SK-N-SH (cell line): Measurements from ENCODE around the gene NEUROD6. TPM values are rescaled to one million over a fixed set of nuclear protein-coding genes. Genes with fewer than 3 reads are reported as not detected.

Experiments
- CTCF ChIA-PET: fragments of 300-600, 350-600 bp; formaldehyde crosslinking; extraction: SDS; loops from one replicate; lab custom pipeline; 2021; lab: Yijun Ruan, JAX
- POLR2A ChIA-PET: fragments of 350-600 bp; sonication (Branson Sonifier 250); formaldehyde crosslinking; extraction: SDS; loops from one replicate; lab custom pipeline; 2020; ENCODE audit warnings: antibody characterized with exemption, inconsistent platforms; lab: Yijun Ruan, JAX
- DNase-seq: peaks from one replicate; pipeline ENCODE4 v3.0.0; 2012
- H2AFZ ChIP-seq: fragments of 200-600 bp; sonication (generic); 2 replicates; pipeline ENCODE4 v1.8.1; 2016; ENCODE audit warnings: antibody characterized with exemption, mild to moderate bottlenecking, low read depth
- H3F3A ChIP-seq: fragments of 200-600 bp; sonication (generic); replicated peaks from 2 replicates; pipeline ENCODE3; 2016; ENCODE audit warnings: antibody characterized with exemption, mild to moderate bottlenecking; ENCODE audit not compliant: insufficient read depth
- H3K27ac ChIP-seq, 2 experiments: fragments of 200-500 bp in 1 of 2; fragments of 200-600 bp in 1 of 2; sonication (Bioruptor generic) in 1 of 2; sonication (generic), shearing (Covaris generic) in 1 of 2; 2 replicates each; pipeline versions ENCODE4 v1.5.1 to v1.6.1; 2014 to 2016; ENCODE audit warnings: low read depth in 2 of 2, inconsistent platforms in 1 of 2, low read length in 1 of 2, mild to moderate bottlenecking in 1 of 2, mixed read lengths in 1 of 2
- H3K27me3 ChIP-seq: fragments of 200-600 bp; sonication (generic), shearing (Covaris generic); 2 replicates; pipeline ENCODE4 v1.6.1; 2016; ENCODE audit warnings: mixed run types; ENCODE audit not compliant: insufficient read depth
- H3K36me3 ChIP-seq, 2 experiments: fragments of 200-500 bp in 1 of 2; fragments of 200-600 bp in 1 of 2; sonication (Bioruptor generic) in 1 of 2; sonication (generic) in 1 of 2; replicated peaks in 1 of 2; 2 replicates each; pipeline versions ENCODE3 to v1.5.1; 2014 to 2016; ENCODE audit warnings: low read length in 1 of 2, mild to moderate bottlenecking in 1 of 2; ENCODE audit not compliant: insufficient read depth in 2 of 2, control insufficient read depth in 1 of 2
- H3K4me1 ChIP-seq, 2 experiments: fragments of 200-500 bp in 1 of 2; fragments of 200-600 bp in 1 of 2; sonication (Bioruptor generic) in 1 of 2; sonication (generic), shearing (Covaris generic) in 1 of 2; 2 replicates each; pipeline versions ENCODE4 v1.5.1 to v1.6.1; 2014 to 2016; ENCODE audit warnings: low read depth in 1 of 2, low read length in 1 of 2, mixed run types in 1 of 2; ENCODE audit not compliant: insufficient read depth in 2 of 2, control insufficient read depth in 1 of 2
- H3K4me2 ChIP-seq: fragments of 200-600 bp; sonication (generic), shearing (Covaris generic); 2 replicates; pipeline ENCODE4 v1.6.1; 2017; ENCODE audit warnings: mixed run types
- H3K4me3 ChIP-seq, 2 experiments: fragments of 200-500 bp in 1 of 2; fragments of 200-600 bp in 1 of 2; sonication (Bioruptor generic) in 1 of 2; sonication (generic), shearing (Covaris generic) in 1 of 2; 2 replicates each; pipeline versions ENCODE4 v1.5.1 to v1.8.1; 2014 to 2016; ENCODE audit warnings: low read depth in 2 of 2, inconsistent platforms in 1 of 2, low read length in 1 of 2, mild to moderate bottlenecking in 1 of 2, mixed read lengths in 1 of 2, moderate library complexity in 1 of 2
- H3K79me2 ChIP-seq: fragments of 200-600 bp; sonication (generic); 2 replicates; pipeline ENCODE4 v1.8.1; 2017; ENCODE audit warnings: mild to moderate bottlenecking; ENCODE audit not compliant: insufficient read depth
- H3K9ac ChIP-seq: fragments of 200-600 bp; sonication (generic); 2 replicates; pipeline ENCODE4 v1.6.1; 2017; ENCODE audit warnings: mixed run types
- H3K9me2 ChIP-seq: fragments of 200-600 bp; sonication (generic); 2 replicates; pipeline ENCODE4 v1.6.1; 2017; ENCODE audit warnings: mixed run types
- H3K9me3 ChIP-seq: fragments of 200-600 bp; sonication (generic); 2 replicates; pipeline ENCODE4 v1.6.1; 2017; ENCODE audit warnings: mixed run types, mild to moderate bottlenecking, moderate library complexity
- H4K20me1 ChIP-seq: fragments of 200-600 bp; sonication (generic); 2 replicates; pipeline ENCODE4 v1.6.1; 2017; ENCODE audit warnings: mild to moderate bottlenecking, mixed run types; ENCODE audit not compliant: insufficient read depth
- CHD2 ChIP-seq: fragments of 150-350 bp; IDR thresholded peaks from 2 replicates; pipeline ENCODE4 v1.6.1; 2018; ENCODE audit warnings: low read length; ENCODE audit not compliant: partially characterized antibody
- CTCF ChIP-seq: fragments of 200-600 bp; sonication (generic); IDR thresholded peaks from 2 replicates; pipeline ENCODE4 v1.6.1; 2017; ENCODE audit warnings: antibody characterized with exemption, mild to moderate bottlenecking, moderate library complexity
- ELF1 ChIP-seq: IDR thresholded peaks from 2 replicates; pipeline ENCODE4 v1.4.0; 2012
- EP300 ChIP-seq, 2 experiments: IDR thresholded peaks; 2 replicates each; pipeline versions ENCODE4 v1.4.0 to v1.6.1; 2012; ENCODE audit warnings: borderline replicate concordance in 1 of 2, low read depth in 1 of 2, low read length in 1 of 2
- FOSL2 ChIP-seq: IDR thresholded peaks from 2 replicates; pipeline ENCODE4 v1.4.0; 2012; ENCODE audit warnings: low read depth, mild to moderate bottlenecking, moderate library complexity, borderline replicate concordance
- GABPA ChIP-seq: IDR thresholded peaks from 2 replicates; pipeline ENCODE4 v1.4.0; 2012; ENCODE audit warnings: low read depth, mild to moderate bottlenecking
- GATA2 ChIP-seq: sonication (generic); formaldehyde crosslinking; IDR thresholded peaks from 2 replicates; pipeline ENCODE4 v1.5.0; 2020; ENCODE audit warnings: mild to moderate bottlenecking, missing genetic modification reagents
- JUND ChIP-seq: IDR thresholded peaks from 2 replicates; pipeline ENCODE4 v1.4.0; 2012
- NRF1 ChIP-seq: IDR thresholded peaks from 2 replicates; pipeline ENCODE4 v1.6.1; 2012; ENCODE audit warnings: low read depth, mild to moderate bottlenecking, low read length
- PBX3 ChIP-seq: IDR thresholded peaks from 2 replicates; pipeline ENCODE4; 2012
- RAD21 ChIP-seq: IDR thresholded peaks from 2 replicates; pipeline ENCODE4 v1.6.1; 2012; ENCODE audit warnings: mild to moderate bottlenecking, low read length
- RCOR1 ChIP-seq: fragments of 150-350 bp; IDR thresholded peaks from 2 replicates; pipeline ENCODE4 v1.6.1; 2017; ENCODE audit warnings: antibody characterized with exemption, low read length
- REST ChIP-seq: IDR thresholded peaks from 2 replicates; pipeline ENCODE4 v1.6.1; 2012; ENCODE audit warnings: mild to moderate bottlenecking, low read depth, low read length, moderate library complexity
- RXRA ChIP-seq: IDR thresholded peaks from 2 replicates; pipeline ENCODE4 v1.4.0; 2012; ENCODE audit warnings: low read depth, mild to moderate bottlenecking, borderline replicate concordance
- SMC3 ChIP-seq: IDR thresholded peaks from 2 replicates; pipeline ENCODE4 v1.6.1; 2012; ENCODE audit warnings: low read depth, low read length, improper control_type of control experiment
- TAF1 ChIP-seq: IDR thresholded peaks from 2 replicates; pipeline ENCODE4 v1.6.1; 2012; ENCODE audit warnings: low read depth, mild to moderate bottlenecking, low read length, moderate library complexity, borderline replicate concordance
- TEAD4 ChIP-seq: IDR thresholded peaks from 2 replicates; pipeline ENCODE4 v1.4.0; 2012; ENCODE audit warnings: mild to moderate bottlenecking, borderline replicate concordance; ENCODE audit not compliant: insufficient read depth
- USF1 ChIP-seq: IDR thresholded peaks from 2 replicates; pipeline ENCODE4 v1.4.0; 2012; ENCODE audit warnings: low read depth, borderline replicate concordance
- WGBS: methylation state at CpG from one replicate; pipeline ENCODE4 v1.1.6; 2017; ENCODE audit warnings: low lambda C conversion rate; 5-methylcytosine and 5-hydroxymethylcytosine counted together
- polyA plus RNA-seq, 3 experiments: library from polyadenylated mRNA; depleted of rRNA; stranded (reverse); fragments of >200 nt; gene quantifications; 2 replicates each; pipeline ENCODE4 v1.2.3, GENCODE V29; 2012

NEUROD6 gene
- polyA plus RNA-seq, 1 of the 3 experiments (the other 2 are of a cell fraction): not detected

- Histone ChIP-seq H3K9me2 (no peaks in the 10 kb centered on the region; the same call in 1 of the 2 replicates), H3K9me3 (no peaks in the 10 kb centered on the region), H3K4me1 (no peaks in the 10 kb centered on the region), H3K27ac (no peak overlapping the region), H2AFZ (no peak overlapping the region), H3K4me2 (no peak overlapping the region), H3F3A (no peaks in the 10 kb centered on the region), H3K36me3 (no peaks in the 10 kb centered on the region), H4K20me1 (no peaks in the 10 kb centered on the region), H3K9ac (no peak overlapping the region), H3K79me2 (no peaks in the 10 kb centered on the region), H3K4me3 (no peak overlapping the region), H3K27me3 (peaks cover 42% of the 10 kb centered on the region)
- no peak for DNase-seq
- 15% methylated on average over 2 of the region's 2 CpGs for WGBS
- ChIA-PET POLR2A (no interaction called here), CTCF (no interaction called here)
- TF ChIP-seq RAD21: no peak
- TF ChIP-seq TEAD4: no peak
- no peak for TF ChIP-seq CTCF
- no peak for TF ChIP-seq CHD2
- no peak for TF ChIP-seq RCOR1
- TF ChIP-seq NRF1: no peak
Observed at GRCh38 chr7:31333291-31333690, 7.2 kb downstream of the NEUROD6 start.

GRCh38 chr7:31327071-31327470, 13.5 kb downstream of the NEUROD6 start:
- DNase-seq: no peak
- ChIA-PET POLR2A (no interaction called here), CTCF (interaction anchor here (1.5 kb wide), 1 partner anchor 10 kb away, joined by 5 read pairs; no protein-coding TSS in a partner anchor)
- H3K9ac ChIP-seq: no peak overlapping the region
- no peak overlapping the region for H3K4me2 ChIP-seq
- WGBS: 2% methylated on average over 2 of the region's 2 CpGs
- H2AFZ ChIP-seq: no peak overlapping the region
- no peaks in the 10 kb centered on the region for H3K27me3 ChIP-seq
- H3K4me3 ChIP-seq: no peak overlapping the region
- H3K27ac ChIP-seq: no peak overlapping the region
- H3K4me1 ChIP-seq: no peaks in the 10 kb centered on the region
- H3K9me2 ChIP-seq: no peaks in the 10 kb centered on the region; the same call in 1 of the 2 replicates
- H4K20me1 ChIP-seq: no peaks in the 10 kb centered on the region
- H3K9me3 ChIP-seq: no peaks in the 10 kb centered on the region
- no peaks in the 10 kb centered on the region for H3K79me2 ChIP-seq
- H3F3A ChIP-seq: no peaks in the 10 kb centered on the region
- H3K36me3 ChIP-seq: no peaks in the 10 kb centered on the region
- TF ChIP-seq SMC3 (no peak), GATA2 (CRISPR knock-in tag) (no peak), PBX3 (no peak), NRF1 (no peak), FOSL2 (no peak), USF1 (no peak), GABPA (no peak), CHD2 (no peak), EP300 (IDR thresholded peaks at IDR 0.05; ENCODE audit: borderline replicate concordance in 1 of 2, low read depth in 1 of 2, low read length in 1 of 2) (no peak), RAD21 (no peak), TAF1 (no peak), JUND (no peak), REST (no peak), CTCF (no peak), RXRA (no peak), ELF1 (no peak)
- TF ChIP-seq, all 33 proteins: peak for 0
